ENCODE results near the gene IBSP. TPM values are rescaled to one million over a fixed set of nuclear protein-coding genes. Genes with fewer than 3 reads are reported as not detected.

IBSP gene
- total and polyA plus RNA-seq, 11 donors: 0.19 to 0.50 TPM; not detected in 9

DNA sequence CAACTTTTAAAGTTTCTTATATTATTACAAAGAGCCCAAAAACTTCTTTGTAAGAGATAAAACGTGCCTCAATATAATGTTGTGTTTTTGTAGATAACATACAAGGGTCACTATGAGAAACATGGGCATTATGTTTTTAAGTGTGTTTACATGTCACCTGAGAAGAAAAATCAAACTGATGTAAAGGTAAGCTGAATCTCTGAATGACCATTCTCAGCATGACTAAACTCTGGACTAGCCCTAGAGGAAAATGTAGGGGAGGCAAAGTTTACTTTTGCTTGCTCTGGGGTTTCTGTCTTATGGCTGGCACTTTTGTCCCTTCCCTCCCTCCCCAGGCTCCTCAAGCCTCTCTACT is 40.2 kb downstream of the IBSP start:
- H3K4me1 ChIP-seq: peaks cover 0 to 32% (median 8%) of the 10 kb centered on the region in 12 donors
- intact Hi-C loops (cut with DNase I): loop anchor here in 9 of 10 donors (2.0 to 10.0 kb wide), 6 partner anchors 65 to 565 kb away; no protein-coding TSS in a partner anchor
- ATAC-seq: no peak
- WGBS, 4 donors: 0 to 3% (median 1%) methylated on average over 1 of the region's 1 CpG
- H3K27me3 ChIP-seq: no peaks in the 10 kb centered on the region
- no peak for DNase-seq
- TF ChIP-seq CTCF (IDR thresholded peaks at IDR 0.05): peak in 1 of 12 donors; percentile 6
- TF ChIP-seq POLR2A (IDR thresholded peaks at IDR 0.05): no peak
- H3K36me3 ChIP-seq: no peaks in the 10 kb centered on the region
- no peaks in the 10 kb centered on the region for H3K9me3 ChIP-seq
- no peak overlapping the region for H3K4me3 ChIP-seq
- peak overlapping the region in 2 of 12 donors; percentile 34 to 47 for H3K27ac ChIP-seq

GRCh38 chr4:87840149-87840548 is 40.8 kb downstream of the IBSP start:
- DNase-seq (no peak), ATAC-seq (no peak)
- peak overlapping the region in 1 of 12 donors; percentile 34 for H3K27ac ChIP-seq
- WGBS, 4 donors: 82 to 91% (median 83%) methylated on average over 3 of the region's 3 CpGs
- intact Hi-C loops (cut with DNase I): loop anchor here in 9 of 10 donors (2.0 to 10.0 kb wide), 6 partner anchors 161 to 565 kb away; no protein-coding TSS in a partner anchor
- H3K4me3 ChIP-seq: no peak overlapping the region
- no peaks in the 10 kb centered on the region for H3K9me3 ChIP-seq
- peaks cover 0 to 36% (median 8%) of the 10 kb centered on the region in 12 donors for H3K4me1 ChIP-seq
- H3K36me3 ChIP-seq: no peaks in the 10 kb centered on the region
- H3K27me3 ChIP-seq: no peaks in the 10 kb centered on the region
- no peak for TF ChIP-seq POLR2A (IDR thresholded peaks at IDR 0.05)
- no peak for TF ChIP-seq CTCF (IDR thresholded peaks at IDR 0.05)

- no peaks in the 10 kb centered on the region for H3K27me3 ChIP-seq
- no peaks in the 10 kb centered on the region for H3K9me3 ChIP-seq
- no peak overlapping the region for H3K4me3 ChIP-seq
- peaks cover 0 to 31% (median 9%) of the 10 kb centered on the region in 12 donors for H3K4me1 ChIP-seq
- H3K36me3 ChIP-seq: no peaks in the 10 kb centered on the region
- peak overlapping the region in 4 of 12 donors; percentile 1 to 84 (median 55) for H3K27ac ChIP-seq
- DNase-seq: no peak
- WGBS, 4 donors: 13 to 33% (median 29%) methylated on average over 3 of the region's 3 CpGs
- peak; percentile 86 to 98 (median 94) for ATAC-seq
- intact Hi-C loops (cut with DNase I): loop anchor here in 9 of 10 donors (10.0 kb wide), 5 partner anchors 379 to 569 kb away; no protein-coding TSS in a partner anchor
- TF ChIP-seq CTCF (IDR thresholded peaks at IDR 0.05): no peak
- TF ChIP-seq POLR2A (IDR thresholded peaks at IDR 0.05): no peak
These were observed 44.6 kb downstream of the IBSP start for GRCh38 chr4:87843936-87844335.

DNA sequence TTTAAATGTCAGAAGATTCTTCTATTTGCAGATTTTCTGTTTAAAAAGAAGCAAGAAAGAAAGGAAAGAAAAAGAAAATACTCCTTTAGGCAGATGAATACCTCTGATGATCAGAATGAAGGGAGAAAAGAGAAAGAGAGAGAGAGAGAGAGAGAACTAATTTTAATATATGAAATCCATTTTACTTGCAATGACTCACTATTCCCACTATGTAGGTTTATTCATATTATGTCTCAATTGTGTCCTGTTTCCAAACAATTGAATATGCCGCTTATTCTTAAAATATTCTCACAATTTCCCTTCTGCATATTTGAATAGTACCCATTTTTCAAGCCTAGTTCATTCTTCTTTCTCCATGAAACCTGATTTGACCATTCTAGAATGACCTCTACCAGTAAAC is 45.1 kb downstream of the IBSP start:
- Histone ChIP-seq H3K36me3 (no peaks in the 10 kb centered on the region), H3K4me1 (peaks cover 0 to 32% (median 9%) of the 10 kb centered on the region in 12 donors), H3K4me3 (no peak overlapping the region), H3K27me3 (no peaks in the 10 kb centered on the region), H3K9me3 (no peaks in the 10 kb centered on the region), H3K27ac (peak overlapping the region in 4 of 12 donors; percentile 1 to 84 (median 55))
- ATAC-seq (no peak), DNase-seq (no peak)
- TF ChIP-seq POLR2A (IDR thresholded peaks at IDR 0.05): no peak
- intact Hi-C loops (cut with DNase I): loop anchor here in 9 of 10 donors (10.0 kb wide), 5 partner anchors 380 to 570 kb away; no protein-coding TSS in a partner anchor
- 0 to 91% (median 86%) methylated on average over 1 of the region's 1 CpG for WGBS, 4 donors

DNA sequence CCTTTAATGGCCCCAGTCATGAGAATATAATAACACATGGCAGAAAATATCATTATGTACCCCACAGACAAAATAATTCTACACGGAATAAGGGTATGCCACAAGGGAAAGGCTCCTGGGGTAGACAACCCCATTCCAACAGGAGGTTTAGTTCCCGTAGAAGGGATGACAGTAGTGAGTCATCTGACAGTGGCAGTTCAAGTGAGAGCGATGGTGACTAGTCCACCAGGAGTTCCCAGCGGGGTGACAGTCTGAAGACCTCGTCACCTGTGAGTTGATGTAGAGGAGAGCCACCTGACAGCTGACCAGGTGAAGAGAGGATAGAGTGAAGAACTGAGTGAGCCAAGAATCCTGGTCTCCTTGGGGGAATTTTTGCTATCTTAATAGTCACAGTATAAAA is 46.9 kb downstream of the IBSP start:
- no peak for DNase-seq
- TF ChIP-seq CTCF (IDR thresholded peaks at IDR 0.05): no peak
- no peak for TF ChIP-seq POLR2A (IDR thresholded peaks at IDR 0.05)
- no peak overlapping the region for H3K27ac ChIP-seq
- H3K4me1 ChIP-seq: peaks cover 0 to 43% (median 9%) of the 10 kb centered on the region in 12 donors
- no peaks in the 10 kb centered on the region for H3K9me3 ChIP-seq
- ATAC-seq: no peak
- 91 to 97% (median 95%) methylated on average over 5 of the region's 5 CpGs for WGBS, 4 donors
- H3K36me3 ChIP-seq: no peaks in the 10 kb centered on the region
- H3K4me3 ChIP-seq: no peak overlapping the region
- no peaks in the 10 kb centered on the region for H3K27me3 ChIP-seq
- intact Hi-C loops (cut with DNase I): loop anchor here (2.0 to 10.0 kb wide), 10 partner anchors 299 to 571 kb away; no protein-coding TSS in a partner anchor

All from heart left ventricle (tissue), 16 donors.